GM19328 (cell line): Measurements from ENCODE around the gene SLCO2A1.

Experiments
- ATAC-seq: cut with Tn5 transposase; IDR thresholded peaks from one replicate; pipeline ENCODE4 v1.9.1; 2021; ENCODE audit warnings: mild to moderate bottlenecking, moderate library complexity; ENCODE audit not compliant: unreplicated experiment

The SLCO2A1 gene

DNA sequence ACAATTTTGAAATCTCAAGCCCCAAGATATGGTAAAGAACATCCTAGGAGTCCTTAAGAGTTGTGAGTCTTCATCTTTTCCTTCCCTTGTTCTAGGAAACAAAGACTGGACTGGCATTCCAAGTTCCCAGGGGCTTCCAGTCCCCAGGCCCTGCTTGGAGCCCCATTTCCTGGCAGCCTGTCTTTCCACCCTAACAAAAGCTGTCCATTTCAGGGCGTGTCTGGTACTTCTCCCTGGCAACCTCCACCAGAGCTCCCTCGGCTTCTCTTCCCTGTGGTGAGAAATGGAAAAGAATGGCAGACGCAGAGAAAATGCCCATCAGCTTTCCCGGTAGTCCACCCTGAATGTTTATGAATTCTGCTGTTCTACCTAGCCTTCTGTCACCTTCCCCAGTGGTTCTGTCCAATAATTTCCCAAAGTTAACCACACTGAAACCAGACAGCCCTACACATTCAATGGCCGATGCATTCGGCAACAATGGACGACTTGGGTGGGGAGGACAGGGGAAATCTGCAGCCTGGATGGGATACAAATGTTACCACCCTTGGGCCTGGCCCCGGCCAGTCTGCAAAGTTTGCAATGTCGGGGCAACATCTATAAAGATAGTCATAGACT, 140.9 kb downstream of the SLCO2A1 start:
- no peak for ATAC-seq

DNA sequence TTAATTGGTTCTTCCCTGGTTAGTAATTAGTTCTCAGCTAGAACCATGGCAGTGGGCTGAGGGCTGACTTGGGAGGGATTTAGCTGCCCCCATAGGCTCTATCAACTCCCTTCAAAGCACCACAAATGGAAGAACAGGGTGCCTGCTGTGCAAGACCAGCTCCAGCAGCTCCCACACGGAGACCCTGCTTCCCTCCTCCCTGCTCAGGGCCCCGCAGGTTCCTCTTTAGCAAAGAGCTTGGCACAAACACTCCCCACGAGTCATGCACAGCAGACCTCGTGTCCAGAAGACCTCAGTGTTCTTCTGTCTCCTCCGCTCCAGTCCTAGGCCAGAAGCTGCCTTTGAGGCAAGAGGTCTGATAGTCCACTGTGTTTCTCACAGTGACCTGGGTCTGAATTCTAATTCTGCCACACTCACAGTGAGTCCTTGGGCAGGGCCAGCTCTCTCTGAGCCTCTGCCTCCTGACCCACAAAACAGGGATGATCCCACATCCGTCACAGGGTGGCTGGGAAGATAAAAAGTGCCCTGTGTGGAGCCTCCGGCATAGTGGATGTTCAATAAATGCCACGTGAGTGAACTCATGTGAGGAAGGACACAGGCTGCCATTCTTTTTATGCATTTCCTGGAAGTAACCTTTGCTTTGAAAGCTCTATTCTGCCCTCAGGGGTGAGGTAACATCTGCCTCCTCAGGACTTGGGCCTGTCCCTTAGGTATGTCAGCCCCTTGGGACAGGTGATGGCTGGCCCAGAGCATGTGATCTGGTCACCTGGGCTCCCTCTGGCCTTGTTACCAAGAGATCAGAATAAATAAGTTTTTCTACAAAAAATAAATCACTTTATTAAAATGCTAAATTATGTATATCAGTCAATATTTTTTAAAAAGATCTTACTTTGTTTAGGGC, 141.7 kb downstream of the SLCO2A1 start:
- ATAC-seq = no peak

- ATAC-seq = no peak
Observed at GRCh38 chr3:133887074-133887802, 142.5 kb downstream of the SLCO2A1 start.

DNA sequence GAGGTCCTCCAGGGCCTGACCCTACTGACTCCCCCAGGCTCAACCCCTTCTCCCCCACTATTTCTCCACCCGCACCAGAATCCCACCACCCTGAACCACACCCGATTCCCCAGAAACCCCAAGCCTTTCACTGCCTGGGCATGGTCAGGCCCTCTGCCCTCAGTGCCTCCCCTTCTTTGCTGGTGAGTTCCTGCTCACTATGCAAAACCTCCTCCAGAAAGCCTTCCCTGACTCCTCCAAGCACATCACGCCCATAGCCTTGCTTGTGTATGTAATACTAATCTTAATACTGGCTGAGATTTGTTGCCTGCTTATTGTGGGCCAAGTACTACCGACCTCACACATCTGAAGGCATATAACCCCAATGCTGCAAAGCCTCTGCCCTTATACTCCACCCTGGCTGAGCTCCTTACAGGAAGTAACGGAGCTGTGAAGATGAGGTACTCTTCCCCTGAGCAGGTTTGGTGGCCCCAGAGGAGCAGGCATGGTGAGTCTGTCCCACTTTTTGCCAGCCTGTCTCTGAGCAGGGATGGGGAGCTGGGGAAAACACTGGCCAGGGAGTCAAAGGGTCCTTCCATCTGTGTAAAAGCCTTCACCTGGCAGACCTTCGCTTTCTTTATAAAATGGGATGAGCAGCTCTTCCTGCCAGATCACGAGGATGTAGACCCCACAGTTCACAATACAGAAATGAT, 143.5 kb downstream of the SLCO2A1 start:
- ATAC-seq = no peak

- no peak for ATAC-seq
Observed at GRCh38 chr3:133884887-133885711, 144.6 kb downstream of the SLCO2A1 start.

GRCh38 chr3:133884054-133884886, 145.5 kb downstream of the SLCO2A1 start:
- no peak for ATAC-seq

- ATAC-seq = no peak
Observed at GRCh38 chr3:133883641-133884040, 146.1 kb downstream of the SLCO2A1 start.

DNA sequence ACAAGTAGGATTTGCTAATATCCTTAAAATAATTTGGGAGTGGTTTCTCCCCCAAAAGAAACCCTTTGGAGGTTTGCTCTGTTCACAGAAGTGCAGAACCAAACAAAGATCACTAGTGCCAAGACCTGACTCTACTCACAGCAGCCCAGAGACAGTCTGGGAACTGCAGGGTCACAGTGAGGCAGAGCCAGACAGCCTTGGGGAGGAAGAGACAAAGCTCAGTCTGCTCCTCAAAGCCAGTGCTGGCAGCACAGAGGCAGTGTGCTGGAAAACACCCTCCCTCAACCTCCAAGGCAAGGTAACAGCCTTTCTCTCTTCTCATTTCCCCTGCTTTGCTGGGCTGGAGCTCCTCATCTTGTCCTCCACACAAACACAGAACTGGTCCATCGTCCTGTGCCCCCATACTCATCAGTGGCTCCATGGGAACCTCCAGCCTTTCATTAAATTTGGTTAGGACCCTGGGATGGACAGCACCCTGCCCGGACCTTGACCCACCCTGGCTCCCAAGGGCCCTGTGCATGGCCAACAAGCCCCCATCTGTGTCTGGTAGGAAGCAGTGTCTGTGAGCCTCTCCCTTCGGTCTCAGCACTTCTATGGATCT, 146.6 kb downstream of the SLCO2A1 start:
- ATAC-seq = no peak

DNA sequence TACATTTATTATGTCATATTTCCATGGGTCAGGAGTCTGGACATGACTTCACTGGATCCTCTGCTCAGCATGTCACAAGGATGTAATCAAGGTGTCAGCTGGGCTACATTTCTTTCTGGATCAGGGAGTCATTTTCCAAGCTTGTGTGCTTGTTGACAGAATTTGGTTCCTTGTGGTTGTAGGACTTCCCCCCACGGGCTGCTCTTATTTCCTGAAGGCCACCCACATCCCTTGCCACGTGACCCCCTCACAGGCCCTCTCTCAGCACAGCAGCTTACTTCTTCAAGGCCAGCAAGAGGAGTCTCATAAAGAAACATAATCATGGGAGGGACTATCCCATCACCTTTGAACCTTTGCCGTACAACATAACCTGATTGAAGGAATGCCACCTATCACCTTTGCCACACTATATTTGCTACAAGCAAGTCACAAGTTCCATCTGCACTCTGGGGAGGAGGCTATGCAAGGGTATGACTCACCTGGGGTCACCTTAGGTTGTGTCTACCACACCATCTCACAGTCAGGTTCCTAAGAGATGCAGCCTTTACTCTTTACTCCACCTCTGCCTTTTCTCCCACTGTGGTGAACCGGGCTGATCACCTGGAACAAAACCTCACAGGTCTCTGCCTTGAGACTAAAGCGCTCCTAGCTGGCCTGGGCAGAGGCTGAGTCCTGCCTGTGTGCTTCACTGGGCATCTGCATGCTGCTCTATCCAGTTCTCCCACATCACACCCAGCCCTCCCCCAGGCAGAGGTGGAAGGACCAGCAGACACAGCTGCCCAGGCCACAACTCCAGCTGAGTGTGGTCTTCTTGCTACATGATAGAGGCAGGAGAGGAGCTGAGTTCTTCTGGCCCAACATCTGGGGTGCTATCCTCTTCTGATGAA, 147.5 kb downstream of the SLCO2A1 start:
- ATAC-seq = no peak

DNA sequence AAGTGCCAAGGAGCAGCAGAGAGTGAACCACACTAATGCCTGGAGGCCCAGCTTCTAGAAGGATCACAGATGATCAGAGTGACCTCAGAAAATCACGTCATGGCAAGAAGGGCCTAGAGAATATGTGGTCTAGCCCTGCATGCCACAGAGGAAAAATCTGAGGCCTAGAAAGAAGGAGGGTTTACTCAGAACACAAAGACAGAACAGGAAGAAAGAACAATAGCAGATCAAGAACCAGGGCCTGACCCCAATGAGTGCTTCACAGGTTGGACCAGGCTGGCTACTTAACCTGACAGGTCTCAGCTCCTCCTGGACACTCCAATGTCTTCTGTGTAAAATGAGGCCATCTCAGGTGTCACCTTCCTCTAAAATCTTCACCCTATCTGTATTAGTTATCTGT, 148.2 kb downstream of the SLCO2A1 start:
- ATAC-seq = no peak

DNA sequence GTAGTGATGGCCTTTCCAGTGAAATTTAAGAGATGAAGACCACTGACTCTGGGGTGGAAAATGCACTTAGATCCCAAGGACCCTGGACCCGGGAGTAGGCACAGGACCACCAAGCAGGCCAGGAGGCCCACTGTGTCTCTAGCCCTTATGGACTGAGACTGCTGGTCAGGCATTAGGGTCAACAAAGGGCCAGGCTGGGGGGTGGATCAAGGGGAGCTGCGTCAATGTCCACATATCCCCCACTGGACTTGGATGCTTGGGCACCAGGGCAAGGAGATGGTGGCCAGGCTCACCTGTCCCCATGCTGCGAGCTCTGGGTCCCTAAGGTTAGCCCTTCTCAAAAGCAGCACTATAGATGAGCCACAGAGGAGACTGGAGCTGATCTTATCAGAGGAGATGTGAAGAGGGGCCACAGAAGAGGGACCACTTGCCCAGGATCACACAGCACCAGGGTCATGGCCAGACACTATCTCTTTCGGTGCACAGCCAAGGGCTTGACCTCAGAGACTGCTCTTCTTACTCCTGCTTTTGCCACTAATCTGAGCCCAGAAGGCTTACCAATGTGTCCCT, 148.8 kb downstream of the SLCO2A1 start:
- ATAC-seq = no peak

- ATAC-seq = no peak
Observed at GRCh38 chr3:133880287-133880686, 149.4 kb downstream of the SLCO2A1 start.

DNA sequence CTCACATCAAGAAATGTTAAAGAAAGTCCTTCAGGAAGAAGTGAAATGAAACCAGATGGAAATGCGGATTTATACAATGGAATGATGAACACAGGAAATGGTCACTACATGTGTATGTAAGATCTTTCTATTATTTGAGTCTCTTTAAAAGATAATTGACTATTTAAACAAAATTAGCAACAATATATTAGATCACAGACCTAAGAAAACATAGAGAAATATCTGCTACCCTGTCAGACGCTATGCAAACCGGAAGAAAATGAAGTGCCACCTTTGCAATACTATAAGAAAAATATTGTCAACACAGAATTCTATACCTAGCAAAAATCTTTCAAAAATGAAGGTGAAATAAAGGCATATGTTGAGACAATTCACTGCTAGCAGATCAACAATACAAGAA, 151.2 kb downstream of the SLCO2A1 start:
- no peak for ATAC-seq
